HepG2 (cell line): Measurements from ENCODE around the gene ARHGAP26.

Experiments used
- CREM ChIP-seq, 2 experiments: sonication (generic) in 1 of 2; formaldehyde crosslinking in 1 of 2; IDR thresholded peaks; 2 replicates each; pipeline versions ENCODE4 v1.4.0 to v1.6.1; 2016 to 2020; ENCODE audit warnings: antibody characterized with exemption in 1 of 2, mild to moderate bottlenecking in 1 of 2, missing genetic modification reagents in 1 of 2
- E2F1 ChIP-seq: sonication (generic); formaldehyde crosslinking; IDR thresholded peaks from 2 replicates; pipeline ENCODE4 v1.5.0; 2020; ENCODE audit warnings: missing genetic modification reagents
- FOXC1 ChIP-seq: sonication (generic); formaldehyde crosslinking; IDR thresholded peaks from 2 replicates; pipeline ENCODE4 v1.8.0; 2022; ENCODE audit warnings: mild to moderate bottlenecking, missing genetic modification reagents, borderline replicate concordance
- PBX3 ChIP-seq: sonication (generic); formaldehyde crosslinking; IDR thresholded peaks from 2 replicates; pipeline ENCODE4 v1.8.1; 2023; ENCODE audit warnings: missing genetic modification reagents, inconsistent platforms, borderline replicate concordance
- RBM22 ChIP-seq: fragments of 200-400 bp; formaldehyde crosslinking; optimal IDR thresholded peaks from 2 replicates; pipeline ENCODE3; 2017; ENCODE audit warnings: mild to moderate bottlenecking, low read length, moderate library complexity
- RNF219 ChIP-seq: sonication (generic); formaldehyde crosslinking; IDR thresholded peaks from 2 replicates; pipeline ENCODE4 v1.5.0; 2020; ENCODE audit warnings: mild to moderate bottlenecking, missing genetic modification reagents
- ZFX ChIP-seq: sonication (generic); formaldehyde crosslinking; IDR thresholded peaks from 2 replicates; pipeline ENCODE4 v1.4.0; 2020; ENCODE audit warnings: mild to moderate bottlenecking, low read depth, missing genetic modification reagents, moderate library complexity
- ZMAT3 ChIP-seq: sonication (generic); formaldehyde crosslinking; conservative IDR thresholded peaks from 2 replicates; pipeline ENCODE4 v1.7.0; 2021; ENCODE audit warnings: missing genetic modification reagents
- ZNF224 ChIP-seq: sonication (generic); formaldehyde crosslinking; IDR thresholded peaks from 2 replicates; pipeline ENCODE4 v1.5.0; 2020; ENCODE audit warnings: mild to moderate bottlenecking, missing genetic modification reagents
- ZNF232 ChIP-seq: sonication (generic); formaldehyde crosslinking; IDR thresholded peaks from 2 replicates; pipeline ENCODE4 v1.4.0; 2020; ENCODE audit warnings: missing genetic modification reagents, borderline replicate concordance
- ZNF512 ChIP-seq: sonication (generic); formaldehyde crosslinking; IDR thresholded peaks from 2 replicates; pipeline ENCODE4 v1.4.0; 2020; ENCODE audit warnings: mild to moderate bottlenecking, missing genetic modification reagents

- TF ChIP-seq ZFX (no peak), CREM (IDR thresholded peaks at IDR 0.05) (no peak), CREM (CRISPR knock-in tag; IDR thresholded peaks at IDR 0.05) (no peak), FOXC1 (CRISPR knock-in tag) (no peak), RNF219 (no peak), ZMAT3 (CRISPR knock-in tag) (no peak), ZNF224 (CRISPR knock-in tag) (no peak), ZNF512 (CRISPR knock-in tag) (no peak), ZNF232 (CRISPR knock-in tag) (no peak), PBX3 (no peak), RBM22 (no peak), E2F1 (CRISPR knock-in tag) (no peak)
These were observed 447.1 kb downstream of the ARHGAP26 start for GRCh38 chr5:143217065-143217803.
